ENCODE measurements around the gene BAIAP3. TPM values are rescaled to one million over a fixed set of nuclear protein-coding genes. Genes with fewer than 3 reads are reported as not detected.

Gene BAIAP3
- total RNA-seq, 1 experiment from 2014 or later: 6.8 TPM

DNA sequence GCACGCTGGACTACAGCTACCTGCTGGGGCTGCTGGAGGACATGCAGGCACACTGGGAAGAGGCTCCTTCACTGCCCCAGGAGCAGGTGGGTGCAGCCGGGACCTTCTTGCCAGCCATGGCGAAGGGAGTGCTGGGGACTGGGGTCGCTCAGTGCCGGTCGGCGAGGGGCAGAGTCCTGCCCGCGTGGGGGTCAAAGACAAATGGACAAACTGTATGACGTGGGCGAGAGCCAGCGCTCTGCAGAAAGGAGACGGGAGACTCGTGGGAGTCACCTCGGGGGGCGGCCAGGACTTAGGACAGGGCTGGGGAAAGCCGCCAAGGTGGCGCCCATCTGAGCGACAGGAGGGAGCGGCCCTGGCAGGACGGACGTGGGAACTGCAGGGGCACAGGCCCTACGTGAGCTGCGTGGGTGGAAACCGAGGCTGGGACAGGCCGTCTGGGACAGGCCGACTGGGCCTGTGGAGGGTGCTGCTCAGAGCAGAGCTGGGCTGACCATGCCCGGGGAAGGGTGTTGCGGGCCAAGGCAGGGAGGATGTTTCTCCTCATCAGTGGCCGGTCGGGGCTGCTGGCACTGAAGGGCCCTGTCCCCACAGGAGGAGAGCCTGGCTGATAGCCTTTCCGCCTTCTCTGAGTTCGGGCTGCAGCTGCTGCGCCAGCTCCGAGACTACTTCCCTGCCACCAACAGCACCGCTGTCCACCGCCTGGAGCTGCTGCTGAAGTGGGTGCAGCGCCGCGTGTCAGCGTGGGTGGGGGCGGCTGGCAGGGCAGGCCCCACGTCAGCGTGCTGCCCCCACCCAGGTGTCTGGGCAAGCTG is 10.2 kb downstream of the BAIAP3 start:
- Histone ChIP-seq H4K91ac (ENCODE audit: insufficient read length, low read depth, low read length) (no peak overlapping the region), H4K5ac (ENCODE audit: insufficient read length, low read depth, low read length) (no peak overlapping the region), H3K4ac (ENCODE audit: low read depth, low read length) (no peak overlapping the region), H3K23ac (ENCODE audit: insufficient read length, low read depth, low read length) (no peak overlapping the region), H2BK20ac (ENCODE audit: low read depth, low read length, poor library complexity, severe bottlenecking) (no peak overlapping the region), H3K56ac (ENCODE audit: insufficient read length, low read depth, low read length) (no peak overlapping the region), H2AK5ac (ENCODE audit: insufficient read length, low read length) (no peak overlapping the region), H3K9ac (ENCODE audit: extremely low read depth, insufficient read length, low read length) (no peak overlapping the region), H3K4me1 (ENCODE audit: insufficient read depth, low read length) (no peaks in the 10 kb centered on the region), H3K23me2 (ENCODE audit: insufficient read length, low read depth, low read length, poor library complexity, severe bottlenecking) (no peaks in the 10 kb centered on the region), H3K27ac (ENCODE audit: insufficient read length, low read depth, low read length) (no peak overlapping the region), H3K79me1 (ENCODE audit: insufficient read depth, low read depth, low read length, poor library complexity, severe bottlenecking) (no peaks in the 10 kb centered on the region), H2BK12ac (ENCODE audit: insufficient read length, low read depth, low read length) (no peak overlapping the region), H3K79me2 (ENCODE audit: insufficient read depth, low read length) (no peaks in the 10 kb centered on the region), H4K20me1 (ENCODE audit: control insufficient read depth, insufficient read depth, insufficient read length) (no peaks in the 10 kb centered on the region), H2AFZ (ENCODE audit: low read length) (no peak overlapping the region), H3K9me3 (ENCODE audit: control insufficient read depth, low read depth, low read length) (no peaks in the 10 kb centered on the region), H4K8ac (replicated peaks; ENCODE audit: insufficient read length, low read depth, low read length) (no peak overlapping the region), H3T11ph (ENCODE audit: low read length) (no peak overlapping the region), H2BK15ac (ENCODE audit: low read depth, low read length) (no peak overlapping the region), H3K14ac (ENCODE audit: insufficient read depth, low read length) (no peak overlapping the region), H3K18ac (ENCODE audit: insufficient read length, low read depth, low read length) (no peak overlapping the region), H2BK5ac (ENCODE audit: insufficient read length, low read length) (no peak overlapping the region), H3K4me2 (ENCODE audit: insufficient read depth, insufficient read length, low read length) (peak overlapping the region; percentile 28), H2BK120ac (ENCODE audit: low read depth, low read length, poor library complexity, severe bottlenecking) (no peak overlapping the region), H3K27me3 (ENCODE audit: insufficient read depth, low read length) (no peaks in the 10 kb centered on the region)
- H3K4me3 Mint-ChIP-seq: peak overlapping the region; percentile 61 to 80
- peaks cover 16% of the 10 kb centered on the region for H3K27me3 Mint-ChIP-seq (ENCODE audit: low read depth)
- peaks cover under 1 to 2% (median under 1%) of the 10 kb centered on the region in 3 experiments; a peak in 3 of 7 replicates for H3K36me3 Mint-ChIP-seq (ENCODE audit: insufficient read depth in 1 of 3, low read depth in 3 of 3)
- DNase-seq: no peak
- WGBS (ENCODE audit: extremely low coverage, insufficient read length, low lambda C conversion rate): no CpG with 5 or more reads among the region's 44 CpGs
- peaks cover 6 to 7% of the 10 kb centered on the region in 2 experiments for H3K4me1 Mint-ChIP-seq
- TF ChIP-seq, protein P1, sequence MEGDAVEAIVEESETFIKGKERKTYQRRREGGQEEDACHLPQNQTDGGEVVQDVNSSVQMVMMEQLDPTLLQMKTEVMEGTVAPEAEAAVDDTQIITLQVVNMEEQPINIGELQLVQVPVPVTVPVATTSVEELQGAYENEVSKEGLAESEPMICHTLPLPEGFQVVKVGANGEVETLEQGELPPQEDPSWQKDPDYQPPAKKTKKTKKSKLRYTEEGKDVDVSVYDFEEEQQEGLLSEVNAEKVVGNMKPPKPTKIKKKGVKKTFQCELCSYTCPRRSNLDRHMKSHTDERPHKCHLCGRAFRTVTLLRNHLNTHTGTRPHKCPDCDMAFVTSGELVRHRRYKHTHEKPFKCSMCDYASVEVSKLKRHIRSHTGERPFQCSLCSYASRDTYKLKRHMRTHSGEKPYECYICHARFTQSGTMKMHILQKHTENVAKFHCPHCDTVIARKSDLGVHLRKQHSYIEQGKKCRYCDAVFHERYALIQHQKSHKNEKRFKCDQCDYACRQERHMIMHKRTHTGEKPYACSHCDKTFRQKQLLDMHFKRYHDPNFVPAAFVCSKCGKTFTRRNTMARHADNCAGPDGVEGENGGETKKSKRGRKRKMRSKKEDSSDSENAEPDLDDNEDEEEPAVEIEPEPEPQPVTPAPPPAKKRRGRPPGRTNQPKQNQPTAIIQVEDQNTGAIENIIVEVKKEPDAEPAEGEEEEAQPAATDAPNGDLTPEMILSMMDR (conservative IDR thresholded peaks at IDR 0.05): no peak
- H3K27ac Mint-ChIP-seq: no peak overlapping the region
- no peaks in the 10 kb centered on the region for H3K9me3 Mint-ChIP-seq

All from H9 (cell line).